ENCODE results near the gene NCBP1.

NCBP1 gene

DNA sequence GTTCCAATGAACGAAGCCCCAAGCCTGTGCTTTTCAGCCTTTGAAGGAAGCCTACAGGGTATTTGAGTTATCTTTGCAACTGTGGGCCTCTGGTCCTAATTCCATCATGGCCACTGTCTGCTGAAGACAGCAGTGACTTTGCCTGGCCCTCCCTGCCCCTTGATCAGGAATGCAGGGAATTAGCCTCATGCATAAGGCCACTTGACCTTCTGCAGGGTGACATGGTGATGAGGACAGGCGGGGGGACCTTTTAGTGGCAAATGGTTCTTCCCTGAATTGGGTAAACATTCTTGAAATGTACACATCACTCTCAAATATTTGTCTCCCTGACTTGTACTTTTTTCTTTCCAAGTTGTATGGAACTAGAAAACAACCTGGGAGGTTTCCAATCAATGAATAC lies 88.7 kb downstream of the NCBP1 start:
- no peak for DNase-seq

Measured in GDM1 (cell line).